Prostate gland (tissue), 2 donors: ENCODE results near the gene ITGB5.

Source experiments
- POLR2A ChIP-seq: fragments of 450-650 bp; IDR thresholded peaks from one replicate; pipeline ENCODE4 v1.6.1; 2016; ENCODE audit warnings: antibody characterized with exemption, mild to moderate bottlenecking
- POLR2AphosphoS5 ChIP-seq: sonication (generic); formaldehyde crosslinking; IDR thresholded peaks from one replicate; pipeline ENCODE4 v1.6.1; 2017; ENCODE audit warnings: antibody characterized with exemption
- TF ChIP-seq, protein P1 (sequence below), 4 experiments: fragments of 200-600 bp in 2 of 4; fragments of 450-650 bp in 2 of 4; sonication (generic) in 2 of 4; IDR thresholded peaks; 1 replicate in 3 of 4; 2 replicates in 1 of 4; pipeline ENCODE4 v1.5.1; 2016 to 2019; ENCODE audit warnings: antibody characterized with exemption in 4 of 4, mild to moderate bottlenecking in 2 of 4, moderate library complexity in 2 of 4

DNA sequence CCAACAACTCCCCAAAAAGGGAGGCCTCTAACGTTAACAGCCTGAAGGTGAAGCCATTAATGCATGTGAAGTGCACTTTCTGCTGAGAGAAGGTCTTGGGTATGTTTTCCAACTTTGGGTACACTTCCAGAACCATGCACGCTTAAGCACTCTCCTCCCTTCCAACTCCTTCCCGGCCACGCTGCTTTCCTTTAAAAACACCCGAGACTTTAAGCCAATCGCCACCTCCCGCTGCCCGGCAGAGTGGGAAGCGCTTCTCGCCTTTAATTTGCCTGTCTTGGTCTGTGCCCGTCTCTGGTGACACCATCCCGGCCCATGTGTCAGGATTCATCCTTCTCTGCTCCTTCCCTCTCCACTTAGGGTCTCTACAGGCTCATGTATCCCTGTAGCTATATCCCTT, 35.3 kb downstream of the ITGB5 start:
- TF ChIP-seq, protein P1, sequence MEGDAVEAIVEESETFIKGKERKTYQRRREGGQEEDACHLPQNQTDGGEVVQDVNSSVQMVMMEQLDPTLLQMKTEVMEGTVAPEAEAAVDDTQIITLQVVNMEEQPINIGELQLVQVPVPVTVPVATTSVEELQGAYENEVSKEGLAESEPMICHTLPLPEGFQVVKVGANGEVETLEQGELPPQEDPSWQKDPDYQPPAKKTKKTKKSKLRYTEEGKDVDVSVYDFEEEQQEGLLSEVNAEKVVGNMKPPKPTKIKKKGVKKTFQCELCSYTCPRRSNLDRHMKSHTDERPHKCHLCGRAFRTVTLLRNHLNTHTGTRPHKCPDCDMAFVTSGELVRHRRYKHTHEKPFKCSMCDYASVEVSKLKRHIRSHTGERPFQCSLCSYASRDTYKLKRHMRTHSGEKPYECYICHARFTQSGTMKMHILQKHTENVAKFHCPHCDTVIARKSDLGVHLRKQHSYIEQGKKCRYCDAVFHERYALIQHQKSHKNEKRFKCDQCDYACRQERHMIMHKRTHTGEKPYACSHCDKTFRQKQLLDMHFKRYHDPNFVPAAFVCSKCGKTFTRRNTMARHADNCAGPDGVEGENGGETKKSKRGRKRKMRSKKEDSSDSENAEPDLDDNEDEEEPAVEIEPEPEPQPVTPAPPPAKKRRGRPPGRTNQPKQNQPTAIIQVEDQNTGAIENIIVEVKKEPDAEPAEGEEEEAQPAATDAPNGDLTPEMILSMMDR (IDR thresholded peaks at IDR 0.05) = no peak
- TF ChIP-seq POLR2AphosphoS5 (no peak), POLR2A (no peak)
